Right lobe of liver (tissue), 6 donors: ENCODE results near the gene EEF2K. TPM values are rescaled to one million over a fixed set of nuclear protein-coding genes. Genes with fewer than 3 reads are reported as not detected.

ENCODE experiments used
- ATAC-seq, 4 donors: fragments of 200-7000 bp; cut with Tn5 transposase; one replicate each; pipeline ENCODE4 v1.9.1; 2020; ENCODE audit warnings: mild to moderate bottlenecking in 4 of 4, moderate library complexity in 4 of 4
- DNase-seq, 3 donors: peaks; one replicate each; pipeline ENCODE4 v3.0.0-alpha.2; 2020
- H3K27ac ChIP-seq, 3 donors: fragments of 200-600 bp; one replicate each; pipeline ENCODE4 v1.8.0; 2022
- H3K27me3 ChIP-seq, 2 donors: fragments of 200-600 bp; one replicate each; pipeline ENCODE4 v1.8.0; 2022
- H3K36me3 ChIP-seq, 4 donors: fragments of 200-600 bp; sonication (generic) in 1 of 4; one replicate each; pipeline versions ENCODE4 v1.5.1 to v1.8.0; 2017 to 2022; ENCODE audit warnings: control low read depth in 1 of 4
- H3K4me1 ChIP-seq, 4 donors: fragments of 200-600 bp; sonication (generic) in 1 of 4; one replicate each; pipeline versions ENCODE4 v1.5.1 to v1.8.0; 2017 to 2022; ENCODE audit warnings: control low read depth in 1 of 4
- H3K4me3 ChIP-seq, 3 donors: fragments of 200-600 bp; one replicate each; pipeline ENCODE4 v1.8.0; 2022
- H3K9me3 ChIP-seq, 4 donors: fragments of 200-600 bp; sonication (generic) in 1 of 4; one replicate each; pipeline versions ENCODE4 v1.5.1 to v1.8.0; 2017 to 2022; ENCODE audit warnings: control low read depth in 1 of 4
- CTCF ChIP-seq, 4 donors: fragments of 200-600 bp in 3 of 4; fragments of 450-650 bp in 1 of 4; IDR thresholded peaks; one replicate each; pipeline versions ENCODE4 v1.5.1 to v1.8.0; 2016 to 2022; ENCODE audit warnings: antibody characterized with exemption in 4 of 4, mild to moderate bottlenecking in 2 of 4
- POLR2A ChIP-seq: fragments of 450-650 bp; IDR thresholded peaks from one replicate; pipeline ENCODE4 v1.6.1; 2017; ENCODE audit warnings: antibody characterized with exemption, mild to moderate bottlenecking
- WGBS: methylation state at CpG from one replicate; pipeline ENCODE4 v1.1.6; 2018; ENCODE audit warnings: low coverage, low lambda C conversion rate; ENCODE audit not compliant: insufficient coverage; ENCODE audit errors: missing lambda C conversion rate; 5-methylcytosine and 5-hydroxymethylcytosine counted together
- intact Hi-C, 2 donors: fragments of 100-400 bp; cut with DNase I; formaldehyde crosslinking; loops; one replicate each; pipeline versions ENCODE4 v1.11.2 to v1.14.1; 2022
- total RNA-seq, 6 experiments: library from RNA; depleted of rRNA in 2 of 6; stranded (reverse); fragments of >200 nt in 2 of 6; fragmentation: NEBNext Ultra II Directional in 3 of 6; extraction: Animal tissue kit (Norgen Biotek cat#: 25700) in 3 of 6; gene quantifications; one replicate each; pipeline versions ENCODE4 v1.1.0 to v1.2.4, GENCODE V29; 2016 to 2023
- donor health status: DM: no; HTN: yes; CAD: no.
- donor health status: DM: no; HTN: no; CAD: no.
- donor health status: DM: no; HTN: no; CAD: no.
- donor health status: DM: no; HTN: yes; CAD: no.
- donor health status: DM: no; HTN: yes; CAD: no.

The EEF2K gene
- total RNA-seq, 6 experiments from 2014 or later, result 10.0 to 17.5 (median 11.5) TPM

- Histone ChIP-seq H3K27ac (no peak overlapping the region), H3K4me1 (no peaks in the 10 kb centered on the region), H3K36me3 (no peaks in the 10 kb centered on the region), H3K9me3 (no peaks in the 10 kb centered on the region), H3K4me3 (no peak overlapping the region), H3K27me3 (no peaks in the 10 kb centered on the region)
- ATAC-seq, result no peak
- no peak for TF ChIP-seq CTCF (IDR thresholded peaks at IDR 0.05)
- no peak for TF ChIP-seq POLR2A
- intact Hi-C loops, result loop anchor here in 1 of 2 donors (10.0 kb wide), 1 partner anchor 179 kb away; the partner anchor contains the start of genes MOSMO and PDZD9
- 71% methylated on average over 2 of the region's 5 CpGs for WGBS
- DNase-seq, result no peak
These were observed 22.7 kb upstream of the EEF2K start for GRCh38 chr16:22183335-22183734.

- WGBS, result 67% methylated on average over 7 of the region's 11 CpGs
- DNase-seq (no peak), ATAC-seq (no peak)
- TF ChIP-seq POLR2A (no peak), CTCF (IDR thresholded peaks at IDR 0.05) (no peak)
- intact Hi-C loops, result loop anchor here in 1 of 2 donors (10.0 kb wide), 1 partner anchor 179 kb away; the partner anchor contains the start of genes MOSMO and PDZD9
- Histone ChIP-seq H3K27ac (no peak overlapping the region), H3K4me3 (no peak overlapping the region), H3K4me1 (peaks cover 0 to 7% (median 0%) of the 10 kb centered on the region in 4 donors), H3K36me3 (no peaks in the 10 kb centered on the region), H3K9me3 (no peaks in the 10 kb centered on the region), H3K27me3 (no peaks in the 10 kb centered on the region)
These were observed 22.0 kb upstream of the EEF2K start for GRCh38 chr16:22183901-22184614.

- DNase-seq, result no peak
- Histone ChIP-seq H3K4me3 (no peak overlapping the region), H3K4me1 (peaks cover 0 to 13% (median 2%) of the 10 kb centered on the region in 4 donors), H3K36me3 (no peaks in the 10 kb centered on the region), H3K27ac (no peak overlapping the region), H3K27me3 (no peaks in the 10 kb centered on the region), H3K9me3 (no peaks in the 10 kb centered on the region)
- ATAC-seq, result no peak
- intact Hi-C loops, result loop anchor here in 1 of 2 donors (10.0 kb wide), 1 partner anchor 180 kb away; the partner anchor contains the start of genes MOSMO and PDZD9
- no peak for TF ChIP-seq POLR2A
- no peak for TF ChIP-seq CTCF (IDR thresholded peaks at IDR 0.05)
- no CpG with 5 or more reads among the region's 6 CpGs for WGBS
These were observed 21.5 kb upstream of the EEF2K start for GRCh38 chr16:22184615-22184968.

GRCh38 chr16:22186517-22186916 is 19.6 kb upstream of the EEF2K start:
- no peaks in the 10 kb centered on the region for H3K36me3 ChIP-seq
- no CpG with 5 or more reads among the region's 3 CpGs for WGBS
- no peak overlapping the region for H3K4me3 ChIP-seq
- no peak overlapping the region for H3K27ac ChIP-seq
- H3K9me3 ChIP-seq, result no peaks in the 10 kb centered on the region
- TF ChIP-seq POLR2A (no peak), CTCF (IDR thresholded peaks at IDR 0.05) (no peak)
- no peaks in the 10 kb centered on the region for H3K27me3 ChIP-seq
- peaks cover 0 to 15% (median 3%) of the 10 kb centered on the region in 4 donors for H3K4me1 ChIP-seq
- DNase-seq (no peak), ATAC-seq (no peak)
- intact Hi-C loops, result loop anchor here (5.0 to 10.0 kb wide), 2 partner anchors 179 to 182 kb away; partner anchors contain the start of genes MOSMO (in 2 of the 2) and PDZD9 (in 1 of the 2)
